ENCODE data around the gene GPR37L1. TPM values are rescaled to one million over a fixed set of nuclear protein-coding genes. Genes with fewer than 3 reads are reported as not detected.

Gene GPR37L1
- total and polyA plus RNA-seq, 10 of the 15 experiments (the other 5 are each of a cell fraction or from before 2014, with no cell fraction given): under 0.01 to 0.08 (median 0.02) TPM; not detected in 5

- no peak for FAIRE-seq
- H3K4me1 ChIP-seq (ENCODE audit: control insufficient read depth, insufficient read depth, low read length): peaks cover 7% of the 10 kb centered on the region; the same call in 1 of the 2 replicates
- H3K4me3 ChIP-seq: no peak overlapping the region
- no peak for ATAC-seq
- ChIA-PET RAD21 (ENCODE audit: unreplicated experiment) (no interaction called here), CTCF (interaction anchor here (3.4 to 5.1 kb wide), 5 partner anchors 11 to 40 kb away, joined by 20 to 126 read pairs (median 26); partner anchors contain the start of gene LGR6), SMC1A (ENCODE audit: uncharacterized antibody, unreplicated experiment) (interaction anchor here (1.5 kb wide), 1 partner anchor 19 kb away, joined by 3 read pairs; no protein-coding TSS in a partner anchor), POLR2A (no interaction called here)
- no peaks in the 10 kb centered on the region for H3K27me3 ChIP-seq (replicated peaks in 1 of 2; ENCODE audit: control insufficient read depth in 2 of 2, insufficient read depth in 2 of 2, low read length in 1 of 2)
- WGBS (ENCODE audit: insufficient coverage, insufficient replicate concordance, low lambda C conversion rate, missing lambda C conversion rate): 98% methylated on average over 4 of the region's 4 CpGs
- in situ Hi-C loops (cut with MboI): no loop called here
- H2AFZ ChIP-seq (ENCODE audit: control insufficient read depth, low read depth, low read length): no peak overlapping the region
- H3K27ac ChIP-seq (ENCODE audit: control insufficient read depth, insufficient read depth): no peak overlapping the region
- H3K9ac ChIP-seq (ENCODE audit: control insufficient read depth, insufficient read depth, low read length): no peak overlapping the region
- H3K36me3 ChIP-seq (ENCODE audit: control insufficient read depth in 2 of 2, insufficient read depth in 2 of 2, low read length in 1 of 2): peaks cover 32 to 37% of the 10 kb centered on the region in 2 experiments; a peak in 3 of 4 replicates
- H3K79me2 ChIP-seq (ENCODE audit: control insufficient read depth, insufficient read depth, low read length): peaks cover 3% of the 10 kb centered on the region
- H3K9me3 ChIP-seq (replicated peaks; ENCODE audit: control insufficient read depth, insufficient read depth, low read length): no peaks in the 10 kb centered on the region
- no peak overlapping the region for H3K4me2 ChIP-seq (ENCODE audit: control insufficient read depth, insufficient read depth)
- BruUV-seq (replicated peaks): no TSS peak
- TF ChIP-seq ATF2 (IDR thresholded peaks at IDR 0.05; ENCODE audit: low read length) (no peak), HDAC6 (IDR thresholded peaks at IDR 0.05; ENCODE audit: unreplicated experiment) (no peak), CHD1 (IDR thresholded peaks at IDR 0.05; ENCODE audit: low read depth, low read length) (no peak), DPF2 (IDR thresholded peaks at IDR 0.05) (no peak), STAT1 (conservative IDR thresholded peaks at IDR 0.05) (no peak), ELK1 (IDR thresholded peaks at IDR 0.05; ENCODE audit: low read depth, low read length) (no peak), TBL1XR1 (IDR thresholded peaks at IDR 0.05; ENCODE audit: low read depth, low read length) (no peak), PBX3 (IDR thresholded peaks at IDR 0.05; ENCODE audit: insufficient replicate concordance, low read depth, low read length) (no peak), TAF1 (IDR thresholded peaks at IDR 0.05; ENCODE audit: borderline replicate concordance, low read depth, low read length) (no peak), TCF3 (IDR thresholded peaks at IDR 0.05; ENCODE audit: borderline replicate concordance, insufficient read depth, low read depth, low read length) (no peak), FOXM1 (IDR thresholded peaks at IDR 0.05; ENCODE audit: low read depth, low read length) (no peak)
- TF ChIP-seq, protein P1, sequence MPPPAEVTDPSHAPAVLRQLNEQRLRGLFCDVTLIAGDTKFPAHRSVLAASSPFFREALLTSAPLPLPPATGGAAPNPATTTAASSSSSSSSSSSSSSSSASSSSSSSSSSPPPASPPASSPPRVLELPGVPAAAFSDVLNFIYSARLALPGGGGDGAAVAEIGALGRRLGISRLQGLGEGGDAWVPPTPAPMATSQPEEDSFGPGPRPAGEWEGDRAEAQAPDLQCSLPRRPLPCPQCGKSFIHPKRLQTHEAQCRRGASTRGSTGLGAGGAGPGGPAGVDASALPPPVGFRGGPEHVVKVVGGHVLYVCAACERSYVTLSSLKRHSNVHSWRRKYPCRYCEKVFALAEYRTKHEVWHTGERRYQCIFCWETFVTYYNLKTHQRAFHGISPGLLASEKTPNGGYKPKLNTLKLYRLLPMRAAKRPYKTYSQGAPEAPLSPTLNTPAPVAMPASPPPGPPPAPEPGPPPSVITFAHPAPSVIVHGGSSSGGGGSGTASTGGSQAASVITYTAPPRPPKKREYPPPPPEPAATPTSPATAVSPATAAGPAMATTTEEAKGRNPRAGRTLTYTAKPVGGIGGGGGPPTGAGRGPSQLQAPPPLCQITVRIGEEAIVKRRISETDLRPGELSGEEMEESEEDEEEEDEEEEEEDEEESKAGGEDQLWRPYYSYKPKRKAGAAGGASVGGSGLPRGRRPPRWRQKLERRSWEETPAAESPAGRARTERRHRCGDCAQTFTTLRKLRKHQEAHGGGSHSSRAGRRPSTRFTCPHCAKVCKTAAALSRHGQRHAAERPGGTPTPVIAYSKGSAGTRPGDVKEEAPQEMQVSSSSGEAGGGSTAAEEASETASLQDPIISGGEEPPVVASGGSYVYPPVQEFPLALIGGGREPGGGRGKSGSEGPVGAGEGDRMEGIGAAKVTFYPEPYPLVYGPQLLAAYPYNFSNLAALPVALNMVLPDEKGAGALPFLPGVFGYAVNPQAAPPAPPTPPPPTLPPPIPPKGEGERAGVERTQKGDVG (CRISPR knock-in tag; IDR thresholded peaks at IDR 0.05): no peak
- H4K20me1 ChIP-seq (ENCODE audit: control insufficient read depth, insufficient read depth): no peaks in the 10 kb centered on the region
- intact Hi-C loops (cut with micrococcal nuclease; ENCODE audit: unreplicated experiment): no loop called here
- DNase-seq (ENCODE audit: low read depth, low spot score): no peak
Observed at GRCh38 chr1:202153284-202153683, 30.6 kb downstream of the GPR37L1 start.
